GM18505 (cell line): ENCODE data around the gene RAX.
"Not testable (repeated sequence)": the region's sequence is repeated elsewhere in the genome, so short reads cannot be mapped to it uniquely, and the experiment has no call there.

Experiments used
- ATAC-seq: cut with Tn5 transposase; IDR thresholded peaks from one replicate; pipeline ENCODE4 v1.9.1; 2021; ENCODE audit not compliant: unreplicated experiment
- POLR2A ChIP-seq: IDR thresholded peaks from 4 replicates; pipeline ENCODE4 v1.6.1; 2011; ENCODE audit warnings: borderline replicate concordance; ENCODE audit not compliant: insufficient read depth, insufficient read length; ENCODE audit errors: extremely low read depth

The RAX gene

DNA sequence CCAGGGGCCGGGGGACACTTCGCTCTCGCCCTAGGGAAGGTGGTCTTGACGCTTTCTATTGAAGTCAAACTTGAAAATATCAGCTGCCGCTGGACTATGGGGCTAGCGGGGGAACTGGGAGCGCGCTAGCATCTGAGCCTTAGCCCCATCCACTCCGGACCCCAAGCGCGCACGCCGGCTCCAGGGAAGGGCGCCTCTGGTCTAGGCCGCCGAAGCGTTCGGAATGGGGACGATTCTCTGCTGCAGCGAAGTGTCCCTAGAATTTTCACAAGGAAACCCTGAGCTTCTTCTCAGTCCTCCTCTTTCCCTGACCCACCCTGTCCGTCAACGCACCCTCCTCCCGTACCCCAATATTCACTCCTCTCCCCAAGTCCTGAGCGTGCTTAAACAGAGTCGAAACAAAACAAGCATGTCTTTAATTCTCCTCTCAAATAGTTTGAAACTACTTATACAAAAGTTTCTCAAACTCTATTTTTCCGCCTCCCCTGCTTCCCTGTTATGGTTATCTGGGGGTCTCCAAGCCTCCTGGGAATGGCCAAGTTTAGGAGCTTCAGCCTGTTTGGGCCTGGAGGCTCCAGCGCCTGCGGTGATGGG lies 5.0 kb downstream of the RAX start:
- TF ChIP-seq POLR2A = no peak
- no peak for ATAC-seq

DNA sequence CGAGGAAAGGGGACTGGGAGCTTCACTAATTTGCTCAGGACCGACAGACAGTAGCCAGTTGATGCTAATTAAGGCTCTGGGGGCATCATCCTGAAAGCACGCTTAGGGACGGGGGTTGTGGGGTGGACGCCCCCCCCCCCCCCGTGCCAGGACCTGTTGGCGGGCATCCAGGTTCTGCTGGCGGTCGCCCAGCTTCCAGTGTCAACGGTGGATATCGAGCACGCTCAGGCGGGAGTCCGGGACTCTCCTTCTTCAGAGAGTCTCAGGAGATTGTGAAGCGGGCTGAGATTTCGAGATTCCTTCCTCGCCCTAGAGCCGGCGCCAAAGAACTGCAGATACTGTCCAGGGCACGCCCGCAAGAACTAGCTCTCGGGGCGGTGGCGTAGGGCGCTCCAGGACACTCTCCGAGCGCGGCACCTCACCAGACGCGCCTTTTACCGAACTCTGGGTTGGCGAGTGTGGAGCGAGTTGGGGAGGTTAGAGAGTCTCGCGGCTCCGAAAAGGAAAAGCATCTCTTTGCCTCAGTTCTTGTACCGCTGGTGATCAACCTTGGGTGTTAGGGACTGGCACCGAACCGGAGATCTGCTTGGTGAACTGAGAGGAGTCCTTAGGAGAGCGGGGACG lies 5.6 kb downstream of the RAX start:
- no peak for TF ChIP-seq POLR2A
- ATAC-seq = no peak

DNA sequence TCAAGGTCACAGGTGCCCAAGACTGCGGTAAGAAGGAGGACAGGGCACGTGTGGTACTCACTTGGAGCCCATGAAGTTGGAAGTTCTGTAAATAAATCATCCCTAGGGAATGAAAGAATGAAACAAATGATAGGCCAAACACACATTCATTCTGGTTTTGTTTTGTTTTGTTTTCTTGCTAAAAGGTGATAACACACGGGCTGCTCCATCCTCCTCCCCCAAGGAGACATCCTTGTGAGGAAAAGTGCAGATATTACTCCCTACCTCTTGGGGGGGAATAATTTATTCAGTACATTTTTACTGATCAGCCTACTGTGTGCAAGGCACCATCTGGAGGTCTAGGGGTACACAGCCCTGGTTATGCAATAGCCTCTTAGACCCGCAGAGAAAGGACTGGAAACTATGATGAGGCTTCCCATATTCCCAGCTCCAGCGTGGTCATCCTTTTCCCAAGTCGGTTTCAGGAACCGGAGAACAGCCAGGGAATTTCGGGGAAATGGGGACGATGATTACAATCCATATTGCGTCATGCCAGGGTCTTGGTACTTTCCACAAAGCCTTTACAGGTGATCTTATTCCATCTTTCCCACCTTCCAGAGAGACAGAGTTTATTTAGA lies 6.3 kb downstream of the RAX start:
- ATAC-seq = no peak
- no peak for TF ChIP-seq POLR2A

DNA sequence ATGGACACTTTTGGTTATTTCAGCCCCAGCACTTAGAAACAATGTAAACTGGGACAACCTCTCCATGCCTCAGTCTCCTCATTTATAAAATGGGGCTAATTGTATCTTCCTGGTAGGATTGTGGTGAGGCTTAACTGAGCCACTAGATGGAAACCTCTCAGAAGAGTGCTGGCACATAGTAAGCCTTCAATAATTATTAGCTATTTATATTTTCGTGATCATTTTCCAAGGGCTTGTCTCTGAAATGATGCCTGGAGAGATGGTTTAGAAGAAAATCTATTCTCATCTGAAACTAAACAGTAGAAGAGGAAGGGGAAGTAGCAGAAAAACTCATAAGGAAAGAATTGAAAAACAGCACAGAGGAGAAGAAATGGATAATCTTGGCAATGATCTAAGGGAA lies 6.8 kb downstream of the RAX start:
- ATAC-seq = no peak
- no peak for TF ChIP-seq POLR2A

DNA sequence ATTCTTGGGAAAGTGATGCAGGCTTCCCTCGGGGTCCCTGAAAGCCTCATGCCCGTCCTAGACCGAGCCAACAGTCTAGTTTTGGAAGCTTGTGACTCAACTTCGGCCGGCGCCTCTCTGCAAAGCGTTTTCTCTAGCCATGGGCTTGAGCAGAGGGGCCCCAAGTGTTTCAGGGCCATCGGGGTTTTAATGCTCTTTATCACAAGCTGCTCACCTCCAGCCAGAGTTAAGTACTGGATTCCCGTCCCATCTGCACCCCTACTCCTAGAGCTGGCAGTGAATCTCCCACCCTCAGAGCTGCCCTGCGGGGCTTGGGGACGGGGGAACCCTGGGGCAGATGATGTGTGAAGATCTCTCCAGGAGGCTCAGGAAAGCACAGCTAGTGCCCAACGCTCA lies 7.3 kb downstream of the RAX start:
- TF ChIP-seq POLR2A = no peak
- no peak for ATAC-seq

DNA sequence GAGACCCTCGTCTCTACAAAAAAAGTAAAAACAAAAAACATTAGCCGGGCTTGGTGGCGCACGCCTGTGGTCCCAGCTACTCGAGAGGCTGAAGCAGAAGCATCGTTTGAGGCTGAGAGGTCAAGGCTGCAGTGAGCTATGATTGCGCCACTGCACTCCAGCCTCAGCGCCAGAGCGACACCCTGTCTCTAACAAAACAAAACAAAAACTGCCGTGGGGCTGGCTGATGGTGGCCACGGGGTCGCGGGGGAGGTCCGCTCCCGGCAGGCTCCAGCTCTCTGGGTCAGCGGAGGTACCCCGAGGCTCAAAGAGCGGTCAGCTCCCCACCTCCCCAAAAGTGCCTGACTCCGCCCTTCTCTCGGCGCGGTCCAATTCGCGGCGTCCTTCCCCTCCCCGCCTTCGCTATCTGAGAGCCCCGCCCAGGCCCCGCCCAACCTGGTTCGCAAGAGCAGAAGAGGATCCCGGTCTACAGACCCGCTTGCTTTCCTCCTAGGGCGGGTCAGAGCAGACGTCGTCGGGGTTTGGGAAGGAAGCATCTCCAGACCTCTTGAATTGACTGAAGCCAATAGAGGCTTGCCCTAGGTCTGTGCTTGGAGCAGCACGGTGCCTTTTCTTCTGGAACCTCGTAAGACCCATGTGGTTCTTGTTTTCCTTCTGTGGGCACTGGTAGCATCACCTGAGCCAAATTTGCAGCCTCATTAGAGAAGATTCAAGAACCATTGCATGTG lies 7.8 kb downstream of the RAX start:
- TF ChIP-seq POLR2A = no peak
- no peak for ATAC-seq

DNA sequence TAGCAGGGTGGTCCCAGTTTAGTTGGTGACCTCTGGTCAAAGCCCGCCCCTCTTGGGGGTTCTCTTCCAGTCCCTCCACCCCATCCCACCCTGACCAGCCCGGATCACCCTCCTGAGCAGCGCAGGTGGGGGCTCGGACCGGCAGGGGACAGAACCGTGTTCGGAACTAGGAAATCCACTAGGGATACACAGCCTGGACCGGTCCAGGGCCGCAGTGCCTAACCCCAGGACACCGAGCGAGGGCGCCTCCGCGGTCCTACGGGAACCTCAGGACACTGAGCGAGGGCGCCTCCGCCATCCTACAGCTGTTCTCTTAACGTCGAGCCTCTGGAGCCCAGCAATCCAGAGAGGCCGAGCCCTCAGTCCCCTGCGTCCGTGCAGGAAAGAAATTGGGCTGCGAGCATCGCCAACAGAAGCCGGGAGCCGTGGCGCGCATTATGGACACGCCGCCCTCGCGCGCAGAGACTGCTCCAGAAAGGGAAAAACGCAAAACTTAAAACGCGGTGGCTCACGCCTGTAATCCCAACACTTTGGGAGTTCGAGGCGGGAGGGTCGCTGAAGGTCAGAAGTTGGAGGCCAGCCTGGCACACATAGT lies 8.5 kb downstream of the RAX start:
- ATAC-seq = no peak

DNA sequence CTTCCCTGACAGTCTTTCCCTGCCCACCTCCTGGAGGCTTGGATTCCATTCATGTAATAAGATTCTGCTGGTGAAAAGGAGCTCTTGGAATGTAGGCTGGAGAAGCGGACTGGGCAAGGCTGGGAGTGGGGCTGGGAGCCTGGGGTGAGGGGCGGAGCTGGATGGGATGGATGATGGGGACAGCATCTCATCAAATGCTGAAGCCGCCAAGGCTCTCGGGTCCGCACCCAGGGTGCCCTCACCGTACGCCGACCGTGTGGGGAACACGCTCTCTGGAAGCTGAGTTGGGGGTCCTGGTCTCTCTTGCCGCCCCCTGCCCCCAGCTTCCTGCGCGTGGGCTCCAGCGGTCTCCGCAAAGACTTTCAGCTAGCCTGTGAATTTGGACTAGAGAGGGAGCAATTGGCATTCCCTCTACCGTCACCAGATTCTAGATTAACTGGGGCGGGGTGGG lies 9.1 kb downstream of the RAX start:
- ATAC-seq = no peak

More for the DNA sequence above, 8.5 kb downstream of the RAX start:
- TF ChIP-seq POLR2A = no peak

DNA sequence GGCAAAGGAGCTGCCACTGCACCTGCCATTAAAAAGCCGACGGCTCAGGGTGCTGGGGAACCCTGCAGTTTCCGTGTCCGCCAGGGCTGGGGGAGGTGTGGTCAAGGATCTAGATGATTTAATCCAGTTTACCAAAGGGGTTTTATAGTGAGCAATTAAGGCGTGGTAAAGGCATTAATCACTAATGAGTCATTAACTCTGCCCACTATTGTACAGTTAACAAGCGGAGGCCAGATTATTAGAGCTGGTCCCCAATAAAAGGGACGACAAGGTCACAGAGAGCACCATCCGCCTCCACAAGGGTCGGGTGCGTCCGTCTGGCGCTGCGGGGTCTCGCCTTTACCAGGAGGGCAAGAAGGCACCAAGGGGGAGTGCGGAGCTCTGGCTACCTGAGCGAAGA lies 9.6 kb downstream of the RAX start:
- no peak for ATAC-seq
- TF ChIP-seq POLR2A = no peak

More for the DNA sequence above, 9.1 kb downstream of the RAX start:
- TF ChIP-seq POLR2A = no peak

DNA sequence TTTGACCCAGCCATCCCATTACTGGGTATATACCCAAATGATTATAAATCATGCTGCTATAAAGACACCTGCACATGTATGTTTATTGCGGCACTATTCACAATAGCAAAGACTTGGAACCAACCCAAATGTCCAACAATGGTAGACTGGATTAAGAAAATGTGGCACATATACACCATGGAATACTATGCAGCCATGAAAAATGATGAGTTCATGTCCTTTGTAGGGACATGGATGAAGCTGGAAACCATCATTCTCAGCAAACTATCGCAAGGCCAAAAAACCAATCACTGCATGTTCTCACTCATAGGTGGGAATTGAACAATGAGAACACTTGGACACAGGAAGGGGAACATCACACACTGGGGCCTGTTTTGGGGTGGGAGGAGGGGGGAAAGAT lies 11.0 kb downstream of the RAX start:
- ATAC-seq = not testable (repeated sequence)

DNA sequence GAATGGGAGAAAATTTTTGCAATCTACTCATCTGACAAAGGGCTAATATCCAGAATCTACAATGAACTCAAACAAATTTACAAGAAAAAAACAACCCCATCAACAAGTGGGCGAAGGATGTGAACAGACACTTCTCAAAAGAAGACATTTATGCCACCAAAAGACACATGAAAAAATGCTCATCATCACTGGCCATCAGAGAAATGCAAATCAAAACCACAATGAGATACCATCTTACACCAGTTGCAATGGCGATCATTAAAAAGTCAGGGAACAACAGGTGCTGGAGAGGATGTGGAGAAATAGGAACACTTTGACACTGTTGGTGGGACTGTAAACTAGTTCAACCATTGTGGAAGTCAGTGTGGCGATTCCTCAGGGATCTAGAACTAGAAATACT lies 11.4 kb downstream of the RAX start:
- ATAC-seq = not testable (repeated sequence)

DNA sequence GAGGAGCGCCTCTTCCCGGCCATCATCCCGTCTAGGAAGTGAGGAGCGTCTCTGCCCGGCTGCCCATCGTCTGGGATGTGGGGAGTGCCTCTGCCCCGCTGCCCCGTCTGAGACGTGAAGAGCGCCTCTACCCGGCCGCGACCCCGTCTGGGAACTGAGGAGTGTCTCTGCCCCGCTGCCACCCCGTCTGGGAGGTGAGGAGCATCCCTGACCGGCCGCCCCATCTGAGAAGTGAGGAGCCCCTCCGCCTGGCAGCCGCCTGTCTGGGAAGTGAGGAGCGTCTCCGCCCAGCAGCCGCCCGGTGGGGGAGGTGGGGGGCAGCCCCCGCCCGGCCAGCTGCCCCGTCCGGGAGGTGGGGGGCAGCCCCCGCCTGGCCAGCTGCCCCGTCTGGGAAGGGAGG lies 17.8 kb downstream of the RAX start:
- ATAC-seq = not testable (repeated sequence)

DNA sequence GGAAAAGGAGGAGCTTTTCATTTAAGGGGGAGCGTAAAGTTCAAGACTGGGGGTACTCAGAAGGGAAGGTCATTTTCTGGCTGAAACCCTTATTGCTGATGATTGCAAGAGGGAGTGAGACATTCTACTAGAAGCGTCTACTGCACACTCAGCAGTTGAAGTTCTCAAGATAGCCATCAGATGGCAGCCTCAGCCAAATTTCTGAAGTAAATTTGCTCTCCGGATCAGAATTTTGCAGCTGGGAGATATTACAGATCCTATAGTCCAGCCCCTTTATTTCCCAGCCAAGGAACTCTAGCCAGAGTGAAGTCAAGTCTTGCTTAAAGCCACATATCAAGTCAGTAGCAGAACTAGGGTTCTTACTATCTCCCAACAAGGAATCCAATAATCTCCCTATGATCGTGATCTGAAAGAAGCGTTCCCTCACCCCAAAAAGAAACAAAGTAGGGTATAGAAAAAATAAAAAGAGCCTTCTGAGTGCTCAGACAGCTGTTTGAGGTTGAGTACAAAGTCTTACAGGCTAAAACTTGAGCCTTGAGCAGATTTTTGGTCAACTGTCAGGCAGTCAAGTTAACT lies 24.0 kb downstream of the RAX start:
- no peak for TF ChIP-seq POLR2A
- ATAC-seq = no peak

DNA sequence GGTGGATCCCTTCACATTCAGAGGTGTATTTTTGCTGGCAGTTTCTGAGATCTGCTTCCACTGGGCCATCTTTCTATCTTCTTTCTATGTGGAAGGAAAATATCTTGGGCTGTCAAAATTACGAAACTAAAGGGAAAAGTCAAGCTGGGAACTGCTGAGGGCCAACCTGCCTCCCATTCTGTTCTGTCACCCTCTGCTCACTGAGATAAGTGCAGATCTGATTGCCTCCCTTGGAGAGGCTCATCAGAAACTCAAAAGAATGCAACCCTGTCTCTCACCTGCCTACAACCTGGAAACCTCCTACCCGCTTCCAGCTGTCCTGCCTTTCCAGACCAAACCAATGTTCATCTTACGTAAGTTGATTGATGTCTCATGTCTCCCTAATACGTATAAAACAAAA lies 26.5 kb downstream of the RAX start:
- TF ChIP-seq POLR2A = no peak

DNA sequence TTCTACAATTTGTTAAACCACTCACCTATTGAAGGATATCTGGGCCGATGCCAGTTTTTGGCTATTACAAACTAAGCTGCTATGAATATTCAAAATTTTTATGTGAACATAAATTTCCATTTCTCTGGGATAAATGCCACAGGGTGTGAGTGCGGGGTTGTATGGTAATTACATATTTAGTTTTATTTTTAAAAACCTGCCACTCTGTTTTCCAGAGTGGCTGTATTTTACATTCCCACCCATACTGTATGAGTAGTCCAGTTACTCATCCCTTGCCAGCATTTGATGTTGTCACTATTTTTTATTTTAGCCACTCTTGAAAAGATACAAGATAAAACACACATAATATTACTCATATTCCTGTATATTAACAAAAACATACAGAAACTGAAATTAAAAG lies 30.3 kb downstream of the RAX start:
- no peak for TF ChIP-seq POLR2A
- no peak for ATAC-seq

More for the DNA sequence above, 26.5 kb downstream of the RAX start:
- ATAC-seq = no peak
